KOPT-K1 (cell line): ENCODE data around the gene MYBL2.
"Not testable (repeated sequence)": the region's sequence is repeated elsewhere in the genome, so short reads cannot be mapped to it uniquely, and the experiment has no call there.

Experiments used
- H3K27ac ChIP-seq: fragments of 200-600 bp; sonication (generic); 2 replicates; pipeline ENCODE4 v1.5.1; 2016; ENCODE audit warnings: antibody characterized with exemption, mild to moderate bottlenecking, low read depth, low read length; ENCODE audit not compliant: poor library complexity, severe bottlenecking
- H3K36me3 ChIP-seq: fragments of 200-600 bp; sonication (generic); 2 replicates; pipeline ENCODE4 v1.5.1; 2017; ENCODE audit warnings: antibody characterized with exemption, mild to moderate bottlenecking, low read length, moderate library complexity; ENCODE audit not compliant: insufficient read depth
- H3K9me3 ChIP-seq: fragments of 200-600 bp; sonication (generic); 2 replicates; pipeline ENCODE4 v1.5.1; 2017; ENCODE audit warnings: antibody characterized with exemption, low read length, mild to moderate bottlenecking; ENCODE audit not compliant: insufficient read depth, poor library complexity, severe bottlenecking

MYBL2 gene

GRCh38 chr20:43666376-43667328, at the start of gene MYBL2:
Gene MYBL2 (plus strand): TSS chr20:43667114. CDS start chr20:43667284, 170 bp downstream.
- H3K36me3 ChIP-seq = peaks cover 29% of the 10 kb centered on the region

GRCh38 chr20:43631598-43631997, 35.3 kb upstream of the MYBL2 start:
- Histone ChIP-seq H3K27ac (no peak overlapping the region), H3K9me3 (no peaks in the 10 kb centered on the region), H3K36me3 (peaks cover 23% of the 10 kb centered on the region)

More at GRCh38 chr20:43666376-43667328, at the start of gene MYBL2:
- Histone ChIP-seq H3K27ac (peak within 1 kb of the TSS; percentile 77), H3K9me3 (no peaks in the 10 kb centered on the region)

- no peak overlapping the region for H3K27ac ChIP-seq
Observed at GRCh38 chr20:43636429-43636828, 30.5 kb upstream of the MYBL2 start.

GRCh38 chr20:43642548-43642947, 24.4 kb upstream of the MYBL2 start:
- H3K9me3 ChIP-seq = no peaks in the 10 kb centered on the region
- no peak overlapping the region for H3K27ac ChIP-seq
- peaks cover 28% of the 10 kb centered on the region; the same call in 1 of the 2 replicates for H3K36me3 ChIP-seq

More at GRCh38 chr20:43636429-43636828, 30.5 kb upstream of the MYBL2 start:
- Histone ChIP-seq H3K36me3 (peaks cover 32% of the 10 kb centered on the region), H3K9me3 (no peaks in the 10 kb centered on the region)

GRCh38 chr20:43650997-43651525, 15.9 kb upstream of the MYBL2 start:
- no peak overlapping the region for H3K27ac ChIP-seq
- peaks cover 9% of the 10 kb centered on the region; the same call in 1 of the 2 replicates for H3K36me3 ChIP-seq
- no peaks in the 10 kb centered on the region for H3K9me3 ChIP-seq

- H3K9me3 ChIP-seq, H3K36me3 ChIP-seq, H3K27ac ChIP-seq: not testable (repeated sequence)
Observed at GRCh38 chr20:43651650-43652184, 15.2 kb upstream of the MYBL2 start.

- H3K27ac ChIP-seq = no peak overlapping the region
- H3K36me3 ChIP-seq = no peaks in the 10 kb centered on the region
Observed at GRCh38 chr20:43653966-43654365, 12.9 kb upstream of the MYBL2 start.

GRCh38 chr20:43655176-43655575, 11.7 kb upstream of the MYBL2 start:
- not testable (repeated sequence) for H3K27ac ChIP-seq, H3K9me3 ChIP-seq

More at GRCh38 chr20:43653966-43654365, 12.9 kb upstream of the MYBL2 start:
- no peaks in the 10 kb centered on the region for H3K9me3 ChIP-seq

GRCh38 chr20:43655937-43656336, 11.0 kb upstream of the MYBL2 start:
- Histone ChIP-seq H3K9me3 (no peaks in the 10 kb centered on the region), H3K27ac (no peak overlapping the region)

More at GRCh38 chr20:43655176-43655575, 11.7 kb upstream of the MYBL2 start:
- not testable (repeated sequence) for H3K36me3 ChIP-seq

GRCh38 chr20:43658069-43658722, 8.7 kb upstream of the MYBL2 start:
- H3K27ac ChIP-seq = peak overlapping the region; percentile 74
- no peaks in the 10 kb centered on the region for H3K36me3 ChIP-seq
- no peaks in the 10 kb centered on the region for H3K9me3 ChIP-seq

More at GRCh38 chr20:43655937-43656336, 11.0 kb upstream of the MYBL2 start:
- H3K36me3 ChIP-seq = no peaks in the 10 kb centered on the region

GRCh38 chr20:43658723-43659419, 8.0 kb upstream of the MYBL2 start:
- H3K9me3 ChIP-seq = no peaks in the 10 kb centered on the region
- H3K36me3 ChIP-seq = no peaks in the 10 kb centered on the region
- H3K27ac ChIP-seq = no peak overlapping the region

GRCh38 chr20:43662943-43663655, 3.8 kb upstream of the MYBL2 start:
- Histone ChIP-seq H3K27ac (no peak overlapping the region), H3K9me3 (no peaks in the 10 kb centered on the region), H3K36me3 (no peaks in the 10 kb centered on the region)

- Histone ChIP-seq H3K9me3 (no peaks in the 10 kb centered on the region), H3K36me3 (peaks cover 22% of the 10 kb centered on the region), H3K27ac (no peak overlapping the region)
Observed at GRCh38 chr20:43665466-43666176, 1.3 kb upstream of the MYBL2 start.
